Colonic mucosa (tissue), 4 donors: ENCODE measurements around the gene NUSAP1. TPM values are rescaled to one million over a fixed set of nuclear protein-coding genes. Genes with fewer than 3 reads are reported as not detected.

Experiments used
- DNase-seq: peaks from one replicate; pipeline ENCODE4 v3.0.0-alpha.2; 2020
- H3K27ac ChIP-seq: fragments of 200-600 bp; one replicate; pipeline ENCODE4 v1.8.0; 2021
- H3K27me3 ChIP-seq: fragments of 200-600 bp; one replicate; pipeline ENCODE4 v1.8.0; 2021
- H3K36me3 ChIP-seq: fragments of 200-600 bp; one replicate; pipeline ENCODE4 v1.8.0; 2021
- H3K4me1 ChIP-seq: fragments of 200-600 bp; one replicate; pipeline ENCODE4 v1.8.0; 2021; ENCODE audit warnings: mild to moderate bottlenecking
- H3K4me3 ChIP-seq: fragments of 200-600 bp; one replicate; pipeline ENCODE4 v1.8.0; 2021
- H3K9ac ChIP-seq, 2 donors: one replicate each; pipeline ENCODE4 v1.7.0; 2013; ENCODE audit warnings: control low read depth in 2 of 2, low read depth in 2 of 2, low read length in 2 of 2
- H3K9me3 ChIP-seq: fragments of 200-600 bp; one replicate; pipeline ENCODE4 v1.8.0; 2021
- intact Hi-C: fragments of 100-400 bp; cut with DNase I; formaldehyde crosslinking; loops from one replicate; pipeline ENCODE4 v1.14.1; 2022
- total RNA-seq, 2 donors: library from RNA; stranded (reverse); fragmentation: NEBNext Ultra II Directional in 1 of 2; extraction: Animal tissue kit (Norgen Biotek cat#: 25700) in 1 of 2; gene quantifications; one replicate each; pipeline ENCODE4 v1.2.1, GENCODE V29; 2021
- TF ChIP-seq, protein P1 (sequence below): fragments of 200-600 bp; IDR thresholded peaks from one replicate; pipeline ENCODE4 v1.8.0; 2022; ENCODE audit warnings: antibody characterized with exemption, mild to moderate bottlenecking
- donor health status: healthy.
- donor health status: DM: no; HTN: no; CAD: no.
- donor health status: DM: no; HTN: no; CAD: no.

The NUSAP1 gene
- total RNA-seq, 2 donors from 2014 or later, result 28.6 to 86.4 TPM

DNA sequence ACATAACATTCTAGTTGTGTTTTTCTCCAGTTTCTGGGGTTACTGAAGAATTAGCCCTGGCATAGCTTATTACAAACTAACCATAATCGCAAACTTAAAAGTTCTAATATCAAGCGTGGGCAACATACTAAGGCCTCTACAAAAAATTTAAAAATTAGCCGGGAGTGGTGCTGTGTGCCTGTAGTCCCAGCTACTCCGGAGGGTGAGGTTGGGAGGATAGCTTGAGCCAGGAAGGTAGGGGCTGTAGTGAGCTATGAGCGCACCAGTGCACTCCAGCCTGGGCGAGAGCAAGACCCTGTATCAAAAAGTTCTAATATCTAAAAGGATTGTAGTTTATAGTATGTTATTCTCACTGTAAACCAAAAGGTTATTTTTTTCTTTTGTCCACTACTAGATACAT, 1.4 kb upstream of the NUSAP1 start:
- intact Hi-C loops, result no loop called here
- TF ChIP-seq, protein P1, sequence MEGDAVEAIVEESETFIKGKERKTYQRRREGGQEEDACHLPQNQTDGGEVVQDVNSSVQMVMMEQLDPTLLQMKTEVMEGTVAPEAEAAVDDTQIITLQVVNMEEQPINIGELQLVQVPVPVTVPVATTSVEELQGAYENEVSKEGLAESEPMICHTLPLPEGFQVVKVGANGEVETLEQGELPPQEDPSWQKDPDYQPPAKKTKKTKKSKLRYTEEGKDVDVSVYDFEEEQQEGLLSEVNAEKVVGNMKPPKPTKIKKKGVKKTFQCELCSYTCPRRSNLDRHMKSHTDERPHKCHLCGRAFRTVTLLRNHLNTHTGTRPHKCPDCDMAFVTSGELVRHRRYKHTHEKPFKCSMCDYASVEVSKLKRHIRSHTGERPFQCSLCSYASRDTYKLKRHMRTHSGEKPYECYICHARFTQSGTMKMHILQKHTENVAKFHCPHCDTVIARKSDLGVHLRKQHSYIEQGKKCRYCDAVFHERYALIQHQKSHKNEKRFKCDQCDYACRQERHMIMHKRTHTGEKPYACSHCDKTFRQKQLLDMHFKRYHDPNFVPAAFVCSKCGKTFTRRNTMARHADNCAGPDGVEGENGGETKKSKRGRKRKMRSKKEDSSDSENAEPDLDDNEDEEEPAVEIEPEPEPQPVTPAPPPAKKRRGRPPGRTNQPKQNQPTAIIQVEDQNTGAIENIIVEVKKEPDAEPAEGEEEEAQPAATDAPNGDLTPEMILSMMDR, result no peak
- Histone ChIP-seq H3K36me3 (no peaks in the 10 kb centered on the region), H3K27me3 (no peaks in the 10 kb centered on the region), H3K9ac (peak overlapping the region in 1 of 2 donors; percentile 75), H3K4me1 (no peaks in the 10 kb centered on the region), H3K4me3 (peak overlapping the region; percentile 86), H3K27ac (peak overlapping the region; percentile 47), H3K9me3 (no peaks in the 10 kb centered on the region)
- DNase-seq, result no peak

- H3K27me3 ChIP-seq, result no peaks in the 10 kb centered on the region
- peak overlapping the region; percentile 47 for H3K27ac ChIP-seq
- DNase-seq, result peak; percentile 78
- H3K9me3 ChIP-seq, result no peaks in the 10 kb centered on the region
- intact Hi-C loops, result no loop called here
- H3K4me1 ChIP-seq, result no peaks in the 10 kb centered on the region
- peak overlapping the region; percentile 66 to 75 for H3K9ac ChIP-seq
- TF ChIP-seq, protein P1, result peak; percentile 75
- H3K36me3 ChIP-seq, result no peaks in the 10 kb centered on the region
- peak overlapping the region; percentile 86 for H3K4me3 ChIP-seq
Observed at GRCh38 chr15:41331833-41332193, 868 bp upstream of the NUSAP1 start.

DNA sequence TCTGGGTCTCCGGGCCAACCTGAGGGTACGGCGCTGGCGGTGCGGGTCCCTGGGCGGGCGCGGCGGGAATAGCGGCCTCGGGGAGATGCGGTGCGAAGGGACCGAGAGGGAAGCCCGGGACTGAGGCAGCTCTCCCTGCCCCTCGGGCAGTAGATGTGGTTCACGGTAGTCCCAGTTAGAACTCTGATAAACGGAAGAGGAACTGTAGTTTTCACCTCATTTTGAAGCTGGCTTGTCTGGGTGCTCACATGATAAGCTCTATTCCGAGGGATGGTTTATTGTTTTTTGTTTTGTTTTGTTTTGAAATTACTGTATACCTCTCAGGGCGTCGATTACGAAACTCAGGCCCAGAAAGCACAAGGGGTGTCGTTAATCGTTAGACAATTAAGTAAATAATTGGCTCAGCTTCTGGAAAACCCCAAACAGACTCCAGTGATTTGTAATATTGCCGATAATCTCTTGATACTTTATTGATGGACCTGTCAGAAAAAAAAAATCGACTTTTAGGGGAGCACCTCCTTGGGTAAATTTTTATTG, 413 bp downstream of the NUSAP1 start:
- no peaks in the 10 kb centered on the region for H3K36me3 ChIP-seq
- H3K9me3 ChIP-seq, result no peaks in the 10 kb centered on the region
- H3K4me3 ChIP-seq, result peak overlapping the region; percentile 86
- no peak for DNase-seq
- H3K27me3 ChIP-seq, result no peaks in the 10 kb centered on the region
- H3K4me1 ChIP-seq, result no peaks in the 10 kb centered on the region
- TF ChIP-seq, protein P1, result no peak
- H3K27ac ChIP-seq, result peak overlapping the region; percentile 47
- intact Hi-C loops, result no loop called here
- peak overlapping the region; percentile 58 to 75 for H3K9ac ChIP-seq

GRCh38 chr15:41334293-41335120, 1.8 kb downstream of the NUSAP1 start:
- H3K4me3 ChIP-seq, result peak overlapping the region; percentile 86
- H3K27me3 ChIP-seq, result no peaks in the 10 kb centered on the region
- no peaks in the 10 kb centered on the region for H3K4me1 ChIP-seq
- DNase-seq, result no peak
- no peaks in the 10 kb centered on the region for H3K9me3 ChIP-seq
- no peak overlapping the region for H3K9ac ChIP-seq
- intact Hi-C loops, result no loop called here
- no peaks in the 10 kb centered on the region for H3K36me3 ChIP-seq
- H3K27ac ChIP-seq, result no peak overlapping the region
- TF ChIP-seq, protein P1, result no peak

GRCh38 chr15:41336549-41336948, 3.9 kb downstream of the NUSAP1 start:
- TF ChIP-seq, protein P1, result no peak
- no peak overlapping the region for H3K4me3 ChIP-seq
- H3K36me3 ChIP-seq, result no peaks in the 10 kb centered on the region
- no peak overlapping the region for H3K9ac ChIP-seq
- no peak for DNase-seq
- no peak overlapping the region for H3K27ac ChIP-seq
- no peaks in the 10 kb centered on the region for H3K4me1 ChIP-seq
- no peaks in the 10 kb centered on the region for H3K9me3 ChIP-seq
- intact Hi-C loops, result no loop called here
- no peaks in the 10 kb centered on the region for H3K27me3 ChIP-seq
